ENCODE measurements around the gene LRMDA.
"Not testable (repeated sequence)": the region's sequence is repeated elsewhere in the genome, so short reads cannot be mapped to it uniquely, and the experiment has no call there.

Gene LRMDA

GRCh38 chr10:75600833-75601232 is 169.4 kb downstream of the LRMDA start:
- Histone ChIP-seq H4K20me1 (ENCODE audit: insufficient read depth, low read length) (no peaks in the 10 kb centered on the region), H3K27me3 (ENCODE audit: insufficient read depth, low read length, poor library complexity) (no peaks in the 10 kb centered on the region), H3K4me1 (ENCODE audit: insufficient read depth, low read length) (no peaks in the 10 kb centered on the region), H3K79me2 (ENCODE audit: insufficient read depth, low read length) (no peaks in the 10 kb centered on the region), H2AFZ (ENCODE audit: low read depth, low read length) (no peak overlapping the region), H3K27ac (ENCODE audit: low read length) (no peak overlapping the region), H3K4me3 (ENCODE audit: low read depth in 1 of 2, low read length in 2 of 2) (no peak overlapping the region), H3K36me3 (ENCODE audit: insufficient read depth, low read length) (no peaks in the 10 kb centered on the region), H3K4me2 (ENCODE audit: insufficient read depth, low read length) (no peak overlapping the region), H3K9ac (ENCODE audit: low read depth, low read length) (no peak overlapping the region), H3K9me3 (ENCODE audit: insufficient read depth, low read length, severe bottlenecking) (no peaks in the 10 kb centered on the region)
- TF ChIP-seq EZH2 (IDR thresholded peaks at IDR 0.05; ENCODE audit: borderline replicate concordance, low read depth, low read length, severe bottlenecking) (no peak), CTCF (IDR thresholded peaks at IDR 0.05; ENCODE audit: borderline replicate concordance, extremely low read depth, low read length, poor library complexity, severe bottlenecking) (no peak)
- no peak for DNase-seq
- no peak for ATAC-seq (ENCODE audit: insufficient read depth, low read depth)

DNA sequence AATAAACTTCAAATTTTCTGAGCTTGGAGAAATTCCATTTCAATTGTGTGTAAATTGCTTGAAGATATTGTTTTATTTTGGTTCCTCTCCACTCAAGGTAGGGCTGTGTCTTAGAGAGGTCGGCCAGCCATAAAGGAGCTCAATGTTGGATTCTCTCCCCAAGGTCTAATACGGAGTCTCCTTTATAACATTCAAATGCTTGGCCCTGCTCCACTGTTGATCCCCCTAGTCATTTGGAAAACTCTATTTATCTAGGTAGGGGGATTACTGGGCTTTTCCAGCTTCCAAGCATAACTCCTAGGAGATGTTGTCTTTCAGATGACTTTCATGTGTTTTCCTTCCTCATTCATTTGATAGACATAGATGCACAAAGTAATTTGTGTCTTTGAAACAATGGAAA is 170.9 kb downstream of the LRMDA start:
- H2AFZ ChIP-seq (ENCODE audit: low read depth, low read length), result no peak overlapping the region
- no peak for ATAC-seq (ENCODE audit: insufficient read depth, low read depth)
- H3K4me2 ChIP-seq (ENCODE audit: insufficient read depth, low read length), result no peak overlapping the region
- TF ChIP-seq CTCF (IDR thresholded peaks at IDR 0.05; ENCODE audit: borderline replicate concordance, extremely low read depth, low read length, poor library complexity, severe bottlenecking) (no peak), EZH2 (IDR thresholded peaks at IDR 0.05; ENCODE audit: borderline replicate concordance, low read depth, low read length, severe bottlenecking) (no peak)
- H3K4me1 ChIP-seq (ENCODE audit: insufficient read depth, low read length), result no peaks in the 10 kb centered on the region
- no peaks in the 10 kb centered on the region for H3K79me2 ChIP-seq (ENCODE audit: insufficient read depth, low read length)
- DNase-seq, result no peak
- H4K20me1 ChIP-seq (ENCODE audit: insufficient read depth, low read length), result no peaks in the 10 kb centered on the region
- no peak overlapping the region for H3K9ac ChIP-seq (ENCODE audit: low read depth, low read length)
- H3K4me3 ChIP-seq (ENCODE audit: low read depth in 1 of 2, low read length in 2 of 2), result no peak overlapping the region
- H3K27ac ChIP-seq (ENCODE audit: low read length), result no peak overlapping the region
- no peaks in the 10 kb centered on the region for H3K27me3 ChIP-seq (ENCODE audit: insufficient read depth, low read length, poor library complexity)
- no peaks in the 10 kb centered on the region for H3K36me3 ChIP-seq (ENCODE audit: insufficient read depth, low read length)
- H3K9me3 ChIP-seq (ENCODE audit: insufficient read depth, low read length, severe bottlenecking), result no peaks in the 10 kb centered on the region

- H3K27ac ChIP-seq (ENCODE audit: low read length), result no peak overlapping the region
- no peak overlapping the region for H2AFZ ChIP-seq (ENCODE audit: low read depth, low read length)
- H3K9me3 ChIP-seq (ENCODE audit: insufficient read depth, low read length, severe bottlenecking), result no peaks in the 10 kb centered on the region
- TF ChIP-seq CTCF (IDR thresholded peaks at IDR 0.05; ENCODE audit: borderline replicate concordance, extremely low read depth, low read length, poor library complexity, severe bottlenecking) (no peak), EZH2 (IDR thresholded peaks at IDR 0.05; ENCODE audit: borderline replicate concordance, low read depth, low read length, severe bottlenecking) (no peak)
- no peaks in the 10 kb centered on the region for H3K79me2 ChIP-seq (ENCODE audit: insufficient read depth, low read length)
- no peak overlapping the region for H3K4me2 ChIP-seq (ENCODE audit: insufficient read depth, low read length)
- H4K20me1 ChIP-seq (ENCODE audit: insufficient read depth, low read length), result no peaks in the 10 kb centered on the region
- ATAC-seq (ENCODE audit: insufficient read depth, low read depth) (no peak), DNase-seq (no peak)
- H3K36me3 ChIP-seq (ENCODE audit: insufficient read depth, low read length), result no peaks in the 10 kb centered on the region
- H3K4me3 ChIP-seq (ENCODE audit: low read depth in 1 of 2, low read length in 2 of 2), result no peak overlapping the region
- H3K27me3 ChIP-seq (ENCODE audit: insufficient read depth, low read length, poor library complexity), result peaks cover 5% of the 10 kb centered on the region
- H3K4me1 ChIP-seq (ENCODE audit: insufficient read depth, low read length), result no peaks in the 10 kb centered on the region
- no peak overlapping the region for H3K9ac ChIP-seq (ENCODE audit: low read depth, low read length)
Observed at GRCh38 chr10:75605096-75605495, 173.7 kb downstream of the LRMDA start.

DNA sequence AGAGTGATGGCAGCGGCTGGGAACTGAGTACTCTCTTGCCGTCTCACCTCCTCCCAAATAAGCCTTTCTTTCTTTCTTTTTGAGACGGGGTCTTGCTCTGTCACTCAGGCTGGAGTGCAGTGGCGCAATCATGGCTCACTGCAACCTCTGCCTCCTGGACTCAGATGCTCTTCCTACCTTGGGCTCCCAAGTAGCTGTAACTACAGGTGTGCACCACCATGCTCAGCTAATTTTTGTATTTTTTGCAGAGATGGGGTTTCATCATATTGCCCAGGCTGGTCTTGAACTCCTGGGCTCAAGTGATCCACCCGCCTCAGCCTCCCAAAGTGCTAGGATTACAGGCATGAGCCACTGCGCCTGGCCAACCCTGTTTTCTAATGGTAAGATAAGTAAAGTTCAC is 174.4 kb downstream of the LRMDA start:
- DNase-seq; H3K79me2 ChIP-seq (ENCODE audit: insufficient read depth, low read length); H2AFZ ChIP-seq (ENCODE audit: low read depth, low read length); H4K20me1 ChIP-seq (ENCODE audit: insufficient read depth, low read length); H3K4me2 ChIP-seq (ENCODE audit: insufficient read depth, low read length); H3K27me3 ChIP-seq (ENCODE audit: insufficient read depth, low read length, poor library complexity); H3K4me1 ChIP-seq (ENCODE audit: insufficient read depth, low read length); H3K36me3 ChIP-seq (ENCODE audit: insufficient read depth, low read length); H3K27ac ChIP-seq (ENCODE audit: low read length); H3K4me3 ChIP-seq (ENCODE audit: low read depth in 1 of 2, low read length in 2 of 2); H3K9me3 ChIP-seq (ENCODE audit: insufficient read depth, low read length, severe bottlenecking); H3K9ac ChIP-seq (ENCODE audit: low read depth, low read length); ATAC-seq (ENCODE audit: insufficient read depth, low read depth): not testable (repeated sequence)

Data from DND-41 (cell line).